ENCODE measurements around the gene TRPM8. TPM values are rescaled to one million over a fixed set of nuclear protein-coding genes. Genes with fewer than 3 reads are reported as not detected.

Gene TRPM8
- total and polyA plus RNA-seq, 2 of the 13 experiments (the other 11 are each of a cell fraction or from before 2014, with no cell fraction given) = 0.12 TPM; not detected in 1

DNA sequence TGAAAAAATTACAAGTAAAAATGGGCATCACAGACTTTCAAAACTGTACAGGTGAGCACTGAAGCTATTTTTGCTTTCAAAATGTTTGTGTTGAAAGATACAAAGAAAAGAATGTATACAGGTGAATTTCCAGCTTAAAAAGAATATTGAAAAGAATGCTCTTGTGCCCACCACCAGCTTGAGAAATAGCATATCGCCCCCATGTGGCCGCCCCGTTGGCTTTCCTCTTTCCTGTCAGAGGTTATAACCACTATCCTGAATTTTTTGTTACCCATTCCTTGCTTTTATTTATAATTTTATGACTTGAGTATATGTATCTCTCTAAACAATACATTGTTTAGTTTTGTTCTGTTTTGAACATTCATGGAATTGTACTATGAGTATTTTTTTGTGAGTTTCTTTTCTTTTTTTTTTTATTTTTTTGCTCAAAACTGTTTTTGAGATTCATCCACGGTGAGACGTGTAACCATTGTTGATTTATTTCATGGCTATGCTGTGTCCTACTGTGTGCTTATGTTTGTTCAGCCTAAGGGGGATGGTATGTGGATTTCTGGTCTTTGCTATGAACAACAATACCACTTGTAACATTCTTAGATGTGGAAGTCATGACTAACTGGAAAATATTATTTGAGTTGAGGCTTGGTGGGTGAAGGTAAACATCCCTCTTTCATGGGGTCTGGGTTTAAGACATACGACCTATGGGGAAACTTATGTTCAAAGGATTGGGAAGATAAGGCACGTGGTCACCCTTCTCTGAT is 11.6 kb downstream of the TRPM8 start:
- H3K4me3 ChIP-seq (replicated peaks in 1 of 3; ENCODE audit: insufficient read depth in 1 of 3, low read depth in 2 of 3, low read length in 3 of 3) = no peak overlapping the region
- no TSS peak for BruUV-seq (replicated peaks)
- intact Hi-C loops (cut with micrococcal nuclease; ENCODE audit: unreplicated experiment) (no loop called here), in situ Hi-C loops (cut with HindIII; ENCODE audit: extremely low pct_ligation_motif_present, low pct_unique_long_range_greater_than_20kb) (no loop called here)
- no peaks in the 10 kb centered on the region for H3K79me2 ChIP-seq (ENCODE audit: insufficient read depth, low read length)
- ATAC-seq = no peak
- H3K27me3 ChIP-seq (ENCODE audit: control insufficient read depth in 1 of 2, insufficient read depth in 2 of 2, low read length in 2 of 2) = peaks cover 3 to 37% of the 10 kb centered on the region in 2 experiments; a peak in 4 of 5 replicates
- H3K4me2 ChIP-seq (ENCODE audit: low read depth, low read length) = no peak overlapping the region
- H3K9me3 ChIP-seq (ENCODE audit: low read length) = no peaks in the 10 kb centered on the region
- DNase-seq (ENCODE audit: low spot score) = peak; percentile 20
- CTCF ChIA-PET (ENCODE audit: low intra/inter-chr PET ratio, low total read pairs) = no interaction called here
- TF ChIP-seq ZNF234 (CRISPR knock-in tag; conservative IDR thresholded peaks at IDR 0.05) (no peak), FOXO1 (CRISPR knock-in tag; IDR thresholded peaks at IDR 0.05) (no peak), SMC3 (IDR thresholded peaks at IDR 0.05; ENCODE audit: low read length) (0 out of 2 replicates have a peak, but pooled peaks have one; percentile 15), CTCF (CRISPR knock-in tag; IDR thresholded peaks at IDR 0.05) (peak; percentile 63), STAG1 (CRISPR knock-in tag; IDR thresholded peaks at IDR 0.05) (peak; percentile 32; the same call in 1 of the 2 replicates)
- H3K9ac ChIP-seq (ENCODE audit: insufficient read depth, low read depth, low read length) = no peak overlapping the region
- H3K4me1 ChIP-seq (ENCODE audit: insufficient read depth, low read length) = no peaks in the 10 kb centered on the region
- no peak overlapping the region for H2AFZ ChIP-seq (ENCODE audit: low read length)
- FAIRE-seq = no peak
- H3K27ac ChIP-seq (ENCODE audit: extremely low read length, insufficient read depth, low read length) = no peak overlapping the region
- POLR2A ChIA-PET = no interaction called here
- H4K20me1 ChIP-seq (ENCODE audit: insufficient read depth, low read length) = no peaks in the 10 kb centered on the region
- no peaks in the 10 kb centered on the region for H3K36me3 ChIP-seq (replicated peaks in 1 of 2; ENCODE audit: control insufficient read depth in 1 of 2, insufficient read depth in 2 of 2, low read length in 2 of 2)
- 7% methylated on average over 7 of the region's 7 CpGs for WGBS (ENCODE audit: low lambda C conversion rate)
